Parathyroid adenoma (tissue), 2 donors: ENCODE results near the gene IGF2BP2.

Source experiments
- H2AFZ ChIP-seq: fragments of 300-600 bp; sonication (generic); one replicate; pipeline ENCODE4 v1.7.0; 2017; ENCODE audit warnings: antibody characterized with exemption, mild to moderate bottlenecking
- H3K27ac ChIP-seq: fragments of 300-600 bp; sonication (generic); one replicate; pipeline ENCODE4 v1.7.0; 2017
- H3K27me3 ChIP-seq: fragments of 300-600 bp; sonication (generic); one replicate; pipeline ENCODE4 v1.7.0; 2017; ENCODE audit warnings: low read length; ENCODE audit not compliant: control insufficient read depth, insufficient read depth
- H3K36me3 ChIP-seq: fragments of 300-600 bp; sonication (generic); one replicate; pipeline ENCODE4 v1.7.0; 2017; ENCODE audit warnings: low read length; ENCODE audit not compliant: control insufficient read depth, insufficient read depth
- H3K4me1 ChIP-seq: fragments of 300-600 bp; sonication (generic); one replicate; pipeline ENCODE4 v1.7.0; 2017; ENCODE audit warnings: control low read depth
- H3K4me2 ChIP-seq: fragments of 300-600 bp; sonication (generic); one replicate; pipeline ENCODE4 v1.7.0; 2017; ENCODE audit warnings: low read length
- H3K4me3 ChIP-seq: fragments of 300-600 bp; sonication (generic); one replicate; pipeline ENCODE4 v1.7.0; 2017; ENCODE audit warnings: low read depth, low read length
- H3K79me2 ChIP-seq: fragments of 300-600 bp; sonication (generic); one replicate; pipeline ENCODE4 v1.7.0; 2017; ENCODE audit warnings: control low read depth
- H3K9ac ChIP-seq: fragments of 300-600 bp; sonication (generic); one replicate; pipeline ENCODE4 v1.7.0; 2017; ENCODE audit warnings: mild to moderate bottlenecking
- H3K9me3 ChIP-seq: fragments of 300-600 bp; sonication (generic); one replicate; pipeline ENCODE4 v1.7.0; 2017; ENCODE audit warnings: low read length; ENCODE audit not compliant: control insufficient read depth
- CTCF ChIP-seq: fragments of 300-600 bp; sonication (generic); IDR thresholded peaks from one replicate; pipeline ENCODE4 v1.7.0; 2017; ENCODE audit warnings: antibody characterized with exemption, mild to moderate bottlenecking
- donor health status: primary hyperparathyroidism.

The IGF2BP2 gene

GRCh38 chr3:185729337-185730055 is 95.3 kb downstream of the IGF2BP2 start:
- Histone ChIP-seq H3K36me3 (no peaks in the 10 kb centered on the region), H3K79me2 (peaks cover 5% of the 10 kb centered on the region), H2AFZ (no peak overlapping the region), H3K27me3 (no peaks in the 10 kb centered on the region), H3K9ac (no peak overlapping the region), H3K27ac (no peak overlapping the region), H3K4me3 (no peak overlapping the region), H3K4me2 (no peak overlapping the region), H3K9me3 (no peaks in the 10 kb centered on the region), H3K4me1 (no peaks in the 10 kb centered on the region)
- no peak for TF ChIP-seq CTCF

GRCh38 chr3:185728630-185729336 is 96.1 kb downstream of the IGF2BP2 start:
- no peak for TF ChIP-seq CTCF
- H3K27ac ChIP-seq, result no peak overlapping the region
- no peaks in the 10 kb centered on the region for H3K36me3 ChIP-seq
- H3K9ac ChIP-seq, result no peak overlapping the region
- no peak overlapping the region for H2AFZ ChIP-seq
- peaks cover 5% of the 10 kb centered on the region for H3K79me2 ChIP-seq
- no peaks in the 10 kb centered on the region for H3K9me3 ChIP-seq
- no peaks in the 10 kb centered on the region for H3K4me1 ChIP-seq
- H3K4me2 ChIP-seq, result no peak overlapping the region
- no peaks in the 10 kb centered on the region for H3K27me3 ChIP-seq
- H3K4me3 ChIP-seq, result no peak overlapping the region

- Histone ChIP-seq H3K4me1 (no peaks in the 10 kb centered on the region), H3K79me2 (peaks cover 5% of the 10 kb centered on the region), H3K27ac (no peak overlapping the region), H2AFZ (no peak overlapping the region), H3K4me3 (no peak overlapping the region), H3K9me3 (no peaks in the 10 kb centered on the region), H3K4me2 (no peak overlapping the region), H3K27me3 (no peaks in the 10 kb centered on the region), H3K9ac (no peak overlapping the region), H3K36me3 (no peaks in the 10 kb centered on the region)
- no peak for TF ChIP-seq CTCF
Observed at GRCh38 chr3:185727873-185728272, 97.0 kb downstream of the IGF2BP2 start.

- H3K27ac ChIP-seq, result no peak overlapping the region
- H3K27me3 ChIP-seq, result no peaks in the 10 kb centered on the region
- no peak overlapping the region for H3K9ac ChIP-seq
- no peaks in the 10 kb centered on the region for H3K4me1 ChIP-seq
- H3K4me3 ChIP-seq, result no peak overlapping the region
- peaks cover 5% of the 10 kb centered on the region for H3K79me2 ChIP-seq
- no peaks in the 10 kb centered on the region for H3K36me3 ChIP-seq
- no peak overlapping the region for H2AFZ ChIP-seq
- no peak overlapping the region for H3K4me2 ChIP-seq
- TF ChIP-seq CTCF, result no peak
- no peaks in the 10 kb centered on the region for H3K9me3 ChIP-seq
Observed at GRCh38 chr3:185726254-185726967, 98.4 kb downstream of the IGF2BP2 start.
